ENCODE measurements around the gene UVRAG. TPM values are rescaled to one million over a fixed set of nuclear protein-coding genes. Genes with fewer than 3 reads are reported as not detected.

The UVRAG gene
- total and polyA plus RNA-seq, 4 donors: 4.4 to 15.1 (median 10.0) TPM

GRCh38 chr11:76074148-76075095 lies 259.4 kb downstream of the UVRAG start:
- Histone ChIP-seq H3K4me1 (ENCODE audit: control insufficient read depth in 4 of 4, insufficient read depth in 4 of 4, low read length in 3 of 4) (no peaks in the 10 kb centered on the region), H3K27me3 (ENCODE audit: control insufficient read depth in 4 of 4, insufficient read depth in 4 of 4, low read length in 3 of 4) (no peaks in the 10 kb centered on the region), H3K27ac (ENCODE audit: low read depth in 1 of 2, low read length in 2 of 2) (no peak overlapping the region), H3K9me3 (ENCODE audit: control insufficient read depth in 4 of 4, low read length in 3 of 4) (no peaks in the 10 kb centered on the region), H3K9ac (ENCODE audit: low read depth in 1 of 2, low read length in 2 of 2) (no peak overlapping the region), H3K36me3 (ENCODE audit: control insufficient read depth in 4 of 4, insufficient read depth in 3 of 4, low read depth in 1 of 4, low read length in 3 of 4) (no peaks in the 10 kb centered on the region), H3K4me3 (ENCODE audit: low read depth in 1 of 3, low read length in 3 of 3) (no peak overlapping the region)
- TF ChIP-seq RAD21 (IDR thresholded peaks at IDR 0.05) (no peak), RXRA (IDR thresholded peaks at IDR 0.05) (no peak), HNF4G (IDR thresholded peaks at IDR 0.05) (no peak), HNF4A (conservative IDR thresholded peaks at IDR 0.05) (no peak), TAF1 (conservative IDR thresholded peaks at IDR 0.05) (no peak), SP1 (IDR thresholded peaks at IDR 0.05) (no peak), FOXA1 (IDR thresholded peaks at IDR 0.05) (no peak), FOXA2 (IDR thresholded peaks at IDR 0.05) (no peak), NR2F2 (IDR thresholded peaks at IDR 0.05) (no peak), YY1 (IDR thresholded peaks at IDR 0.05) (no peak)
- TF ChIP-seq, protein P1, sequence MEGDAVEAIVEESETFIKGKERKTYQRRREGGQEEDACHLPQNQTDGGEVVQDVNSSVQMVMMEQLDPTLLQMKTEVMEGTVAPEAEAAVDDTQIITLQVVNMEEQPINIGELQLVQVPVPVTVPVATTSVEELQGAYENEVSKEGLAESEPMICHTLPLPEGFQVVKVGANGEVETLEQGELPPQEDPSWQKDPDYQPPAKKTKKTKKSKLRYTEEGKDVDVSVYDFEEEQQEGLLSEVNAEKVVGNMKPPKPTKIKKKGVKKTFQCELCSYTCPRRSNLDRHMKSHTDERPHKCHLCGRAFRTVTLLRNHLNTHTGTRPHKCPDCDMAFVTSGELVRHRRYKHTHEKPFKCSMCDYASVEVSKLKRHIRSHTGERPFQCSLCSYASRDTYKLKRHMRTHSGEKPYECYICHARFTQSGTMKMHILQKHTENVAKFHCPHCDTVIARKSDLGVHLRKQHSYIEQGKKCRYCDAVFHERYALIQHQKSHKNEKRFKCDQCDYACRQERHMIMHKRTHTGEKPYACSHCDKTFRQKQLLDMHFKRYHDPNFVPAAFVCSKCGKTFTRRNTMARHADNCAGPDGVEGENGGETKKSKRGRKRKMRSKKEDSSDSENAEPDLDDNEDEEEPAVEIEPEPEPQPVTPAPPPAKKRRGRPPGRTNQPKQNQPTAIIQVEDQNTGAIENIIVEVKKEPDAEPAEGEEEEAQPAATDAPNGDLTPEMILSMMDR (IDR thresholded peaks at IDR 0.05; ENCODE audit: low read depth, low read length, missing input control): no peak
- TF ChIP-seq, protein P2, sequence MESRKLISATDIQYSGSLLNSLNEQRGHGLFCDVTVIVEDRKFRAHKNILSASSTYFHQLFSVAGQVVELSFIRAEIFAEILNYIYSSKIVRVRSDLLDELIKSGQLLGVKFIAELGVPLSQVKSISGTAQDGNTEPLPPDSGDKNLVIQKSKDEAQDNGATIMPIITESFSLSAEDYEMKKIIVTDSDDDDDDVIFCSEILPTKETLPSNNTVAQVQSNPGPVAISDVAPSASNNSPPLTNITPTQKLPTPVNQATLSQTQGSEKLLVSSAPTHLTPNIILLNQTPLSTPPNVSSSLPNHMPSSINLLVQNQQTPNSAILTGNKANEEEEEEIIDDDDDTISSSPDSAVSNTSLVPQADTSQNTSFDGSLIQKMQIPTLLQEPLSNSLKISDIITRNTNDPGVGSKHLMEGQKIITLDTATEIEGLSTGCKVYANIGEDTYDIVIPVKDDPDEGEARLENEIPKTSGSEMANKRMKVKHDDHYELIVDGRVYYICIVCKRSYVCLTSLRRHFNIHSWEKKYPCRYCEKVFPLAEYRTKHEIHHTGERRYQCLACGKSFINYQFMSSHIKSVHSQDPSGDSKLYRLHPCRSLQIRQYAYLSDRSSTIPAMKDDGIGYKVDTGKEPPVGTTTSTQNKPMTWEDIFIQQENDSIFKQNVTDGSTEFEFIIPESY (IDR thresholded peaks at IDR 0.05): no peak
- DNase-seq (ENCODE audit: low spot score): no peak
- WGBS: 73% methylated on average over 1 of the region's 1 CpG

DNA sequence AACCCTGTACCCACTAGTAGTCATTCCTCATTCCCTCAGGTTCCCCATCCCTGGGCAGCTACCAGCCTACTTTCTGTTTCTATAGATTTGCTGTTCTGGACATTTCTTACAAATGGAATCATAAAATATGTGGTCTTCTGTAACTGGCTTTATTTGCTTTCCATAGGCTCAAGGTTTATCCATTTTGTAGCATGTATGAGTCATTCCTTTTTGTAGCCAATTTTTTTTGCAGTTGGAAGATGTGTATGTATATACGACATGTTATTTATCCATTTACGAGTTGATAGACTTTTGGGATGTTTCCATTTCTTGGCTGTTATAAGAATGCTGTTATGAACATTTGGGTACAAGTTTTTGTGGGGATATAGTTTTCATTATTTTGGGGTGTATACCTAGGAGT lies 260.7 kb downstream of the UVRAG start:
- WGBS: 94% methylated on average over 2 of the region's 2 CpGs
- TF ChIP-seq REST (IDR thresholded peaks at IDR 0.05): no peak
- no peak for TF ChIP-seq FOXA2 (IDR thresholded peaks at IDR 0.05)
- no peak for TF ChIP-seq RXRA (IDR thresholded peaks at IDR 0.05)
- TF ChIP-seq, protein P2 (IDR thresholded peaks at IDR 0.05): no peak
- no peak for TF ChIP-seq YY1 (IDR thresholded peaks at IDR 0.05)
- TF ChIP-seq SP1 (IDR thresholded peaks at IDR 0.05): no peak
- no peak for TF ChIP-seq JUND (IDR thresholded peaks at IDR 0.05)
- TF ChIP-seq, protein P3, sequence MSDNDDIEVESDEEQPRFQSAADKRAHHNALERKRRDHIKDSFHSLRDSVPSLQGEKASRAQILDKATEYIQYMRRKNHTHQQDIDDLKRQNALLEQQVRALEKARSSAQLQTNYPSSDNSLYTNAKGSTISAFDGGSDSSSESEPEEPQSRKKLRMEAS (IDR thresholded peaks at IDR 0.05): no peak
- no peak for TF ChIP-seq ATF3 (IDR thresholded peaks at IDR 0.05)
- TF ChIP-seq EGR1 (IDR thresholded peaks at IDR 0.05; ENCODE audit: low read depth in 2 of 2): no peak
- TF ChIP-seq, protein P1 (IDR thresholded peaks at IDR 0.05; ENCODE audit: low read depth, low read length, missing input control): no peak
- Histone ChIP-seq H3K4me3 (ENCODE audit: low read depth in 1 of 3, low read length in 3 of 3) (no peak overlapping the region), H3K9ac (ENCODE audit: low read depth in 1 of 2, low read length in 2 of 2) (no peak overlapping the region), H3K4me1 (ENCODE audit: control insufficient read depth in 4 of 4, insufficient read depth in 4 of 4, low read length in 3 of 4) (no peaks in the 10 kb centered on the region), H3K27me3 (ENCODE audit: control insufficient read depth in 4 of 4, insufficient read depth in 4 of 4, low read length in 3 of 4) (no peaks in the 10 kb centered on the region), H3K27ac (ENCODE audit: low read depth in 1 of 2, low read length in 2 of 2) (no peak overlapping the region), H3K36me3 (ENCODE audit: control insufficient read depth in 4 of 4, insufficient read depth in 3 of 4, low read depth in 1 of 4, low read length in 3 of 4) (no peaks in the 10 kb centered on the region), H3K9me3 (ENCODE audit: control insufficient read depth in 4 of 4, low read length in 3 of 4) (no peaks in the 10 kb centered on the region)
- DNase-seq (ENCODE audit: low spot score): no peak
